NCI-H187 treated with DMSO at 0.1 percent for 48 hours (cell line): ENCODE results near the gene BBS9.

ENCODE experiments used
- DNase-seq: peaks from one replicate; lab custom pipeline; 2025; lab: John Stamatoyannopoulos, UW

Gene BBS9

DNA sequence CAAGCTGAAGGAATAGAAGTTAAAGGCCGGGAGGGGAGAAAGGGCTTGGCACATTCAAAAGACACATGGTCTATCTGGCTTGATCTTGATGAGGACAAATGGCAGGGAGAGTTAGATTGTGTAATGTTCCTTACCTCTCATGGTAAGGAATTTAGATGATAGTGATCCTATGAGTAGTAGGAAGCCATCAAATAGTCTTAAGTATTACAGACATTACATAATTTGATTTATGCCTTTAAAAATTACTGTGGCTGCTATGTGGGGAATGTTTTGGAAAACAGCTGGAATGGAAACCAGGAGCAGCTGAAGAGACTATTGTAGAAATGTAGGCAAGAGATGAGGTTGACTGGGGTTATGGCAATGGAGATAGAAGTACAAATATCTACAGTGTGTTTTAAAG, 424.7 kb downstream of the BBS9 start:
- DNase-seq: no peak

DNA sequence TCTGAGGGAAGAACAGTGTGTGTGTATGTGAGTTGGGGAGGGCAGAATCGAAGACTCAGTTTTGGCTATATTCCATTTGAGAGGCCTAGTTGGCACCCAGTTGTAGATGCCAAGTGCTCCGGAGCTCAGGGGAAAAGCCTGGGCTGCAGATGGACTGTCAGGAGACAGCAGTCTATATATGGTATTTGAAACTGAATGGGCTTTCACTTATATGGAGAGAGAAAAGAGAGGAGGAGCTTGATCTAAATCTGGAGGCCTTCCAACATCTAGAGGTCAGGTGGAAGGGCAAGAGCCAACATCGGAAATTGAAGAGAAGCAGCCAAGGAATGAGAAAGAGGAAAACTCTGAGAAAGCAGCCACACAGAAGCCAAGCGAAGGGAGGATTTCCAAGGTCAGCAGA, 425.2 kb downstream of the BBS9 start:
- DNase-seq: no peak

DNA sequence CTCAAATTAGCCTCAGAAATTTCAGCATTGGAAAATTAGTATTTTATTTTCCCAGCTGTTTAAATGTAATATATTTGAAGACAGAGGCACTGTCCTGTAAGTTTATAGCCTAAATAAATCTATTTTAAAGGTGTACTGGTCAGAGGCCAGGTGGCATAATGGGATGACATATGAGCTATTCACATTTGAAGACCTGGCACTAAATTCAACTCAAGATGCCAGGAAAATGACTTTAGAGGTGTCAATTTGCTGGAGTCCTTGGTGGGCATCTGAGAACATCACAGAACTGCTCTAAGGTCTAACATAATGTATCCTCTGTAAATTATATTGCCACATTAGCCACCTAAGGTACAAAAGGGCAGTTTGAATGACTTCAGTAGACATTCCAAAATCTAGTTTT, 427.1 kb downstream of the BBS9 start:
- DNase-seq: no peak

DNA sequence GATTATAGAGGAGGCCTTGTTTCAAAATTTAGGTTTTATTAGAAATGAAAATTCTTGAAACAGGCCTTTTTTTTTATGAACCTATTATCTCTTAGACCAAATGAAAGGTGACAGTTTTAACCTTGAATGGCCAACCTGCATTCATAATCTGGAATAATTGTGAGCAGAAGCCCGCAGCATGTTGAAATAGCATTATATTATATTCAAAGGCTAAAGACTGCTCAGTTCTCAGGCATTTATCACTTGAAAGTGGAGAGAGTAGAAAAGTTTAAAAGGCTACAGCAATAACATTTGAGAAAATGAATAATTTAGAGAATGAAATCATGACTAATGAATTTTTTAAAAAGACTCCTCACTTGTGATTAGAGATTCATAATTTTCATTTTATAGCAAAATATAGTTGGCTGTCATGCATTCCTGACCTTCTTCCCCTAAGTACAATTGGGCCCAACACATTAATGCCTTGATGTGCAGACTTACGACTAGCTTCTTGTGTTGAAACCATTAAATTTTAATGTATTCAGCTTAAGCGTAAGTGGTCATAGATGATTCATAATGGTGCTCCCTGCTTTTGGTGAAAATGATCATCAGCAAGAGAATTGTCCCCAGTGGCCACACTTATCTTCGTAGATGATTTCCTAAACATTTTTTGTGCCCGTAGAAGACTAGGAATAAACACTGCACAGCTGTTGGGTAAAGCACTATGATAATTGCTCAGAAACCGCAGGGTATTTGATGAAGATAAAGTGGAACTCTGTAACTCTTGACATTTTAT, 429.4 kb downstream of the BBS9 start:
- DNase-seq: peak; percentile 62

DNA sequence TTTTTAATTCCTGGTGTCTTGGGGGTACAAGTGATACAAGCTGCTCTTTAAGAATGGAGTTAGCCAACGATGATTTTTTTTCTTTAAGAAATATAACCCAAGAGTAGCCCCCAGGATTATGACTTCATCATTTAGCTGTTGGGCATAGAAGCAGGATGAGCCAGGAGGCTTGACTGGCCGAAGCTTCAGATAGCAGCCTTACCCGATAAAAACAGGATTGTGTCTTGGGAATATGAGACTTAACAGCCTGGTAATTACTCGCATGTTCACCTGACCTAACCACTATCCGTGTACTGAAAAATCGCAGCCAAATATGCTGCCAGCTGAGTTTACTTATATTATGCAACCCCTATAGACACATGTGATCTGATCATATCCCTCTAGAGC, 430.0 kb downstream of the BBS9 start:
- DNase-seq: no peak

DNA sequence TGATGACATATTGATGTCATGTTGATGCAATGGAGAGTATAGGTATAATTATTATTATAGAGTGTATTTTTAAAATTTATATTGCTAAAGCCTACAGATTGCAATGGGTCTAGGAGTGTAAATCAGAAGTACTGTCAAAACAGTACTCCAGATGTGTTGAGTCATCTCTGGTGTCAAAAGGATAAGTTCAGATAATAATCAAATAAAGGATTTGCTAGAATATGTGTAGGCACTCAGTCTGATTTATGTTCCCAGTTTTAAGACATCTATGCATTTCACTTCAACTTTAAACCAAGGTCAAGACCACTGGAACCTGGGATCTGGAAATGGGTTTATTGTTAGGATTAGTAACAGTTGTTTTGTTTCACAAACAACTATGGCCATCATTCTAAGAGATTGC, 433.6 kb downstream of the BBS9 start:
- no peak for DNase-seq

DNA sequence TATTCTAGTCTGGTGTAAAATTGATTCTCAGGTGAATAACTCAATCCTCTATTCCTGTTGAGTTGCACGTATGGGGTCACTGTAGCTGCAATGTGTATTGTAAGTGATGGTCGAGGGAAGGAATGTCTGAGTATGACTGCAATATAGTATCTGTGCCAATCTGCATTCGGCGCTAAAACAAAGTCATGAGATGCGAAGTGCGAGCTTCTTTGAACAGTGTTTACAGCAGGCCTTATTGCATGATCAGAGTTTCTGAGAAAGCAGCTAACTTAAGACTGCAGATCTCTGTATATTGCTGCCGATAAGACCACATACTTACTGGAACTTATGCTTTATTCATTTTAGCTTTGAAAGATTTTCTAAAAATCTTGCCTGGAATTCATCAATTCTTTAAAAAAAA, 434.3 kb downstream of the BBS9 start:
- DNase-seq: no peak

DNA sequence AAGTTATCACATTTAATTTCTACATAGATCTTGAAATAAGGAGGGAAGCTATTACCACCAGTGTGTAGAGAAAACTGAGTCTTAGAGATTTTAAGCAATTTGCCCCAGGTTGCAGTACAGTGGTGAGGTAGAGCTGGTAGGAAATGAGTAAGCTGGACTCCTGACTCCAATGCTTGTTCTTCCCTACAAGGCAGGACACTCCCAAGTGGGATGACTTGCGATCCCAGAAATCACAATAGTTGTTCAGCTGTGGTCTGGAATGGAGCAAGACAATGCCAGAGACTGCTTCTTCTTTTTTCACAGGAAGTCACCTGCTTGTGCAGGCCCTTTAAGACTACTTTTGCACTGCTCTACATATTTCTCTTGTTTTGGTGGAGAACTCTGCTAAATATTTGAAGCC, 448.8 kb downstream of the BBS9 start:
- no peak for DNase-seq

DNA sequence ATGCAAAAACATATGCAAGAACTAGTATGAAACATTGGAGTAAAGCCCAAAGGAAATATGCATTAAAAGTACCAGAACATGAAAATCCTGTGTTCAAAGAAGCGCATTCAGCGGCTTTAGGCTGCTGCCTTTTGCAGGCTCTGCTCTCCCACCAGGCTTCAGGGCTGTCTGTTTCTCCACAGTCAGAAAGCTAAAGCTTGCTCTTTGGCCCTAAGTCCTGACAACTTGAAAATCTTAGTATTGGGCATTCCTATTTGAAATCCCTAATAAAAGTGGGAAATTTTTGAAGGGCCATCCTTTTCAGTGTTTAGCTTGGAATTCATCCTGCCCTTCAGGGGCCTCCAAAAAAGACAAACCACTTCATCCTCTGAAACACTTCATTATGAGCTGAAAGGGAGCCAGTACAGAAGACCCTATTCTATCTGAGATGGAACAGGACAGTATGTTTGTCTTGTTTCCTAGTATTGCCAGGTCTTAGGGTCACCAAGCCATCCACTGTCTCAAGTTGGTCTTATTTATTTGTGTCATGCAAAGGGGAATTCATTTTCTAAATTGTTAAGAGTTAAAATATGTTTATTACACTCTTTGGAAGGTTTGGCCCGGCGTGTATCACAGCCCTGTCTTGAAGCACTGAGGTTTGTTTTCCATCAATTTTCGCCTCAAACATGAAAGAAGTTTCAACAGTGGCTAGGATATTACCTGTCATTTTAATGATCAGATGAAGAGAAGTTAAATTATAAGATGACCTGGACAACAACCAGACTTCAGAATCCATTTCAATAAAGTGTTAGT, 449.7 kb downstream of the BBS9 start:
- DNase-seq: no peak

DNA sequence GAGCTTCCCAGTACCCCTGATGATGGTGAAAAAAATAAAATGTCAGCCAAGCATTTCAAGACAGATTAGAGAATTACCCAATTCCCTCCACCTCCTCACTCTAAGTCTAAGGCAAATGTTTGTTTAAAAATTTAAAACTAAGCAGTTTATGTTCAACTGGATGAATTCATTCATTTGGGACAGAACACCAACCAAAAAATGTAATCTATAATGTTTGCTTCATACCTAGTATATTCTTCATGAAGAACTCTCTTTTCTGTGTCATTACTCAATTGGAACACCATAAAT, 450.3 kb downstream of the BBS9 start:
- no peak for DNase-seq

DNA sequence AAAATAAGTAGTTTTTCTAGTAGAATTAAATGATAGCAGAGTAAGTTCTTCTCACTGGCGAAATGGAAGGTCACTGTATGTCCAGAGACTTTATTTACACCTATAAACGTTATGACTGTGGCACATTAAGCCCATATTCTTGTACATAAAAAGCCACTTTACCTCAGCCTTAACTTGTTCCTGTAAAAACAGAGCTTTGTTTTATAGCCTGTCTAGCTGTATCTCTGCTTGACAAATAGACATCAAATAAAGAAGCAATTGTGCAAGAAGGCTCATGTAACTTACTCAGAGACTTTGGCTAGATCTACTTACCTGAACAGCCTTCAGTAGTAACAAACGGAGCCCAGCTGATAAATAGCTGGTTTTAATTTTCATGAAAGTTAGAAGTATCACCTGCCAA, 451.9 kb downstream of the BBS9 start:
- DNase-seq: no peak

DNA sequence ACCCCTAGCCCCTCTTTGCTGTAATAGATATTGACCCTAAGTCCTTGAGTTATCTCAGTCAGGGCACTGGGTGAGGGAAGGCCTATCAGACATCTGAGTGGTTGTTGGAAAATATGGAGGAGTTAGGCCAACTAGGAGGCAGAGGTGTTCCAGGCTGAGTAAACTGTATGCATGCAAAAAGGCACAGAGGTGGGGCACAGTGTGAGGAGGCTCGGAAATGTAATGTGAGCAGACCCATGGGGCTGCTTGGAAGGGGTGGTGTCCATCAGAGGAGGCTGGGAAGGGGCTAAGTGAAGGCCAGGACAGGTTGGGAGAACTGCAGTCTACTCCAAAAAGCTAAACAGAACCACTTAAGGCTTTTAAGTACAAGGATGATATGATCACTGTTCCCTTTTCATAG, 452.7 kb downstream of the BBS9 start:
- no peak for DNase-seq

DNA sequence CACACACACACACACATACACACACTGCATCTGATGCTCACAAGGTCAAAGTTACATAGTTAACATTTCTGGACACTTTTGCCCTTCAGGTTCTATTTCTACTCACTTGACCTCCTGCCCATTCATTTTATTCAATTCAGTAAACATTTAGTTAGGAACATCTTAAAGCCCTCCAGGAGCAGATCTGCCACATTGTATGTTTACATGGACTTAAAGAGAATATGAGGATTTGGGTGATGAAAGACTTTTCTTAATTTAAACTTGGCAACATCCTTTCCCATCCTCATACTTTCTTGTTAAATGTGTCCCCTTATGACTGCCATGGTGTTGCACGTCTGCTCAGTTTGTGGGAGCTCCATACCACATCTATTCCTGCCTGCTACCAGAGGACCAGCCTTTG, 453.2 kb downstream of the BBS9 start:
- no peak for DNase-seq

DNA sequence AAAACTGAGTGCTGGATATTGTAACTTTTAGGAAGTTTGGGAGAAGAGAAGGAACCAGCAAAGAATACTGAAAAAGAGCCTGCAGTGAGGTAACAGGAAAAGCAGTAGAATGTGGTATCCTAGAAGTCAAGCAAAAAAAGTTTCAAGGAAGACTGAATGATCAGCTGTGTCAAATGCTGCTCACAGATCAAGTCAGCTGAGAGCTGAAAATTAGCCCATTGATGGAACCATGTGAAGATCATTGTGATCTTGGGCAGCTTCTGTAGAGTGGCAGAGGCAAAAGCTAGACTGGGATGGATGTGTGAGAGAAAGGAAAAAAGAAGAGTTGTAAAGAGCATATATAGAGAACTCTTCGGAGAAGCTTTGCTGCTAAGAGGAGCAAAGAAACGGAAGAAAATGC, 460.5 kb downstream of the BBS9 start:
- DNase-seq: no peak

DNA sequence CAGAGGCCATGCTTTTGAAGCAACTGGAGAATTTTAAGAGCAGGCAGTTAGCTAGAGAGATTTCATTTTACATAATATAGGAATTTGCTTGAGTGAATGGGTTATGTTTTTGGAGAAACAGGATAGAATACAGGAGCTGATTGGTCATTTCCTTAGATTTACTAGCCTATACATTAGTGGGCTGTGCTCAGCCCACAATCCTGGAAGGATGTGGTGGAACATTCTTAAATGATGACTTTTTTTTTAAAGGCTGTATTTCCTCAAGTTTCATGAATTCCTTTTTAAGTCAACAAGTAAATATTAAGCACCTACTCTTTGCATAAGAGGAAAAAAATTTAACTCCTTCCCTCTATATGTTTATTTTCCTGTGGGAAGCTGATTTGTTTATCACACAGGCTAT, 461.6 kb downstream of the BBS9 start:
- DNase-seq: no peak

DNA sequence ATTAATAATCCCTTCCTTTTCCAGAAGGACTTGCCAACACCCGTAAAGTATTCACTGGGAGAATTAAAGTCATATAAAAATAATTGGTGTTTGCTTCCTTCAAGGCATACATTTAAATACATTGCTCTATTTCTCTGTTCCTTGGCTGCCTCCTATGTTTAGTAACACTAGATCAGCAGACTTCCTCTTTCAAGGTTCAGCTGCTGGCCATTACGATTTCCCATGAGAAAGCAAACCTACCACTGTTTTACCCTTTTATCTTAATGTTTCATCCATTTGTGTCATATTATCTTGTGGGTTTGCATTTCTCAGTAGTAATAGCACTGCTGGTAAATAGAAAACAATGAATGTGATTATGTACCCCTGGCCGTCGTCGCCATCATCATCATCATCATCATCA, 462.1 kb downstream of the BBS9 start:
- no peak for DNase-seq

DNA sequence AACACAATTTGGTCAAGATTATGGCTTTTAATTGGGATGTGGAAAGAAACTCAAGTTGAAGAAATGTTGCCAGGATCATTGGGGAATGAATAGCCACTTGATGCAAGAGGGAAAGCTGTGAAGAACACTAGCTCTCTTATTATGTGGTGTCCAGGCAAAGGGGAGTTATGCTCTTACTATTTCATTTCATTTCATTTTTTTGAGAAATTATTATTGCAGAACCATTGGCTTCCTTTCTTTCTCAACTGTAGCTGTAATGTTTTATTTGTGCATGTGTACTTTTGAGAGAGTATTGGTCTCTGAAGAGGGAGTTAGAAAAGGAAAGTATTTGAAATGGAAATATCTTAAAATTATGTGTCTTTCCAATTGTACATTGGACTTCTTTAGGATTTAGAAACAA, 463.4 kb downstream of the BBS9 start:
- no peak for DNase-seq

DNA sequence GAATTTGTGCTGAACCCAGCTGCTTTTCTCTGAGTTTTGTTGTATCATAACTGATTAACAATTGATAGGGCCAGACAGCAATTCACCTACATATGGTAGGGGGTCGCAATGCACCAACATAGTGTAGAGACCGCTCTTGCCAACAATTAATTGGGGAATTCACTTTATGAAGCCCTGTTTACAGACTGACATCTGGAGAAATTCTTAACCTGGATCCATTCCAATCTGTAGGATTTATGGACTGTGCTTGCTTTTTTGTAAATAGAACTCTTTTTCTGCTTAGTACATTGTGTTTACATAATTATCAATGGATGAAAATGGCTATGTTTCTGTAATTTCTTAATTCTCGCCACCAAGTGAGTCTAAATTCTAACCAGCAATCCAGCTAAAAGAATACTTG, 464.2 kb downstream of the BBS9 start:
- DNase-seq: no peak

DNA sequence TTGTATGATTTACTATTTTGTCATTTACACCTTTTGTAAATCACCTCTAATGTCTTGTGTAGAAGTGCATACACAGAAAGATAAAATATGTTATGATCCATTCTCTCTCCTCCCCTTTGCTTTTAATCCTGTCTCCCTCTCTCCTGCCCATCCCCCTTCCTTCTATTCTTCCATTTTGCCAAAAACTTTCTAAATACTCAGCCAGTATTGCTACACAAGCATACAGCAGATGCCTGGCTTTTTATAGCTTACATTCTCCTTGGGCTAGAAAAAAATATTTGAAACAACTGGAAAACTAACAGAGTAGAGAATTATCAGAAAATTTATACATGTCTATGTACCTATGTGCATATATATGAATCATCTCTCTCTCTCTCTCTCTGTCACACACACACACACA, 467.3 kb downstream of the BBS9 start:
- no peak for DNase-seq

DNA sequence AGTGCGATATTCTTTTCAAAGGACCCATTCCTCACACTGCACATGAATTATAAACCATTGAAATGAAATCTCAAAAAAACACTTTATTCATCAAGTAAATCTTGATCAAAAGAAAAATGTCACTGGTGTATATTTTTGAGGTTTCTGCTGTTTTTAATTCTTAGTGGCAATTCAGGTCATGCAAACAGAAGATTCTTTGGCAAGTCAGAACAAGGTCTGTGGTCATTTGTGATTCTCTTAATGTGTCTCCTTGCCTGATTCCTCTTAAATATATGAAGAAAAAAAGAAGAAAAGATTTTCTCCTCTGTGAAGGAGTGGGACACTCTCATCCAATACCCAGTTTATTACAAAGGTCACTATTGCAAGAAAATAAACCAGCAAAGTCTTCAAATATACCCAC, 467.8 kb downstream of the BBS9 start:
- no peak for DNase-seq

DNA sequence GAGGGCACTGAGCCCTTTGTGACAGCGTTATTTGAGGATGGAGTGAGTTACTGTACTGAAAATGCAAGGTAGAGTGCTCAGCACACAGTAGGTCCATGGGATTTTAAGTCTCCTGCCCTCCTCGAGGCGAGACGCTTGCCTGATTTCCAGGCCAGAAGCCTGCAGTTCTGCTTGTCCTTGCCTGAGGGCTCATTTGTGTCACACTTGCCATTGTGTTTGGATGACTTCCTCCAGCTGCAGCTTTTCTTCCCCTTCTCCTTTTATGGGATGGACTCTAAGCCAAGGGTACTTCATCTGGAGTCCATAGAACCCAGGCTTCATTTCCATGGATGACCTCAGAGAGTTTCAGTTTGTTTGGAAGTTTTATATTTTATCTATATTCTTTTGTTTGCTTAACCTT, 471.7 kb downstream of the BBS9 start:
- no peak for DNase-seq

DNA sequence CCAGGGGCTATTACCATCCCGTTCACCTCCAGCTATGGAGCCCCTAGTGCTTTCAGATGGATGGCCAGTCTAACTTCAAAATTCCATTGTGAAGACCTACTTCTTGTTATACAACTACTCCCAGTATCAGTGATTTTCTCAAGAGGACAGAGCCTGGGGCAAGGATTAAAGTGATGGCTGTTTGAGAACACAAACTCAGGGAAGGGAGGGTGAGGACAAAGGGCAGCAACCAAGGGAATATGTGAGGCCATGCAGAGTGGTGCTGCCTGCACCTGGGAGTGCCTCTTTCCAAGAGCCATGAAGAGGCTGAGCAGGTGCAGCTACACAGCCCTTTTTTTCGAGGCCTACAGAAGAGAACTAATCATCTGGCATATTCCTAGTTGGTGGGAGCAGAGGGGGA, 472.5 kb downstream of the BBS9 start:
- no peak for DNase-seq

DNA sequence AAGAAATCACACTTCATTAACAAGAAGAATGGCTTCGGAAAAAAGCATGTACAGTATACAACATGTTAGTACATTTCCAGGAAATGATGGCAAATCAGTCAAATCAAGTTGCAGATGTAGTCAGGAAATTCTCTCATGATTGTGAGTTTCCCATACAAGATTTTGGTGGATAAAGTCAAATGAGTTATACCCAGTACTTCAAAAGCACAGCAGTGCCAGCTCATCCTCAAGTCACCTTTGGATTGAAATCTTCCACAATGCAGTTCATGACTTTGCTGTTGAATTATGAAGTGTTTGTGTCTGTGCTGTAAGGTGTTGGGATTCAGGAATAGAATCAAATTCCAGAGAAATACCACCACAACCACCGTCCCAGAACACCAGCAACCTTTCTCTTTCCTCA, 474.7 kb downstream of the BBS9 start:
- DNase-seq: no peak

DNA sequence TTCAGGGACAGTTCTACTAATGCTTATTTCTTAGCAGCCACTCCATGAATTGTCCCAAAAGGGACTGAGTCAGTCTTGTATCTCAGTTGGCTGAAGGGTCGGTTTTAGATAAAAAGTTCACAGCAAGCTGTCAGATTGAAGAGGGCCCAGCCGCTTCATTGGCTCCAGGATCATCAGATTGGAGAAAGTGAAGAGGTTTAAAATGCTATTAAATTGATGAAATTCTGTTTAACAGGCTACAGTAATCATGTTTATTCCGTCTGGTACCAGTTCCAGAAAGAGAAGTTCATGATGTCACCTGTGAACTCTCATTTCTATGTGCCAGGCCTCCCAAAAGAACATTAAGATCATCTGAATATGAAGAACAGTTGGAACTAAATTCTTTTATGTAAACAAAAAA, 481.6 kb downstream of the BBS9 start:
- no peak for DNase-seq
